Tibial nerve (tissue), 4 donors: ENCODE data around the gene MAPK9. TPM values are rescaled to one million over a fixed set of nuclear protein-coding genes. Genes with fewer than 3 reads are reported as not detected.

Source experiments
- DNase-seq, 2 donors: peaks; one replicate each; pipeline ENCODE4 v3.0.0-alpha.2; 2019; ENCODE audit warnings: low spot score in 2 of 2
- H3K27ac ChIP-seq, 4 donors: fragments of 200-600 bp; sonication (generic) in 3 of 4; one replicate each; pipeline ENCODE4 v1.5.1; 2017 to 2019; ENCODE audit warnings: mild to moderate bottlenecking in 1 of 4
- H3K27me3 ChIP-seq, 2 donors: fragments of 200-600 bp; sonication (generic) in 1 of 2; one replicate each; pipeline versions ENCODE4 v1.5.1 to v1.6.0; 2017 to 2019
- H3K36me3 ChIP-seq, 3 donors: fragments of 200-600 bp; sonication (generic); one replicate each; pipeline ENCODE4 v1.5.1; 2018 to 2019
- H3K4me1 ChIP-seq, 4 donors: fragments of 200-600 bp; sonication (generic) in 3 of 4; one replicate each; pipeline ENCODE4 v1.5.1; 2017 to 2019
- H3K4me3 ChIP-seq, 4 donors: fragments of 200-600 bp; sonication (generic) in 3 of 4; one replicate each; pipeline ENCODE4 v1.5.1; 2017 to 2019; ENCODE audit warnings: mild to moderate bottlenecking in 1 of 4, moderate library complexity in 1 of 4
- H3K9me3 ChIP-seq, 4 donors: fragments of 200-600 bp; sonication (generic) in 3 of 4; one replicate each; pipeline ENCODE4 v1.5.1; 2017 to 2019
- CTCF ChIP-seq, 5 experiments: fragments of 200-600 bp in 3 of 5; fragments of 450-650 bp in 2 of 5; sonication (generic) in 3 of 5; IDR thresholded peaks; one replicate each; pipeline ENCODE4 v1.5.1; 2016 to 2019; ENCODE audit warnings: antibody characterized with exemption in 5 of 5, mild to moderate bottlenecking in 3 of 5, moderate library complexity in 2 of 5
- EP300 ChIP-seq, 2 donors: sonication (generic); formaldehyde crosslinking; IDR thresholded peaks; one replicate each; pipeline ENCODE4 v1.6.1; 2017; ENCODE audit warnings: antibody characterized with exemption in 2 of 2, mild to moderate bottlenecking in 1 of 2
- POLR2A ChIP-seq, 2 donors: fragments of 450-650 bp; IDR thresholded peaks; one replicate each; pipeline ENCODE4 v1.6.1; 2017; ENCODE audit warnings: antibody characterized with exemption in 2 of 2, mild to moderate bottlenecking in 2 of 2, moderate library complexity in 2 of 2
- WGBS, 2 donors: methylation state at CpG; one replicate each; pipeline ENCODE4 v1.1.5; 2018; 5-methylcytosine and 5-hydroxymethylcytosine counted together
- total RNA-seq, 4 donors: library from RNA; depleted of rRNA; stranded (reverse); fragments of >200 nt; gene quantifications; one replicate each; pipeline ENCODE4 v1.1.0, GENCODE V29; 2016

MAPK9 gene
- total RNA-seq, 4 donors from 2014 or later, result 21.2 to 31.2 (median 27.5) TPM

GRCh38 chr5:180328296-180329137 lies 36.6 kb upstream of the MAPK9 start:
- Histone ChIP-seq H3K9me3 (no peaks in the 10 kb centered on the region), H3K27ac (no peak overlapping the region), H3K27me3 (no peaks in the 10 kb centered on the region), H3K4me1 (peaks cover 0 to 26% (median 5%) of the 10 kb centered on the region in 4 donors), H3K36me3 (peaks cover 0 to 45% (median 0%) of the 10 kb centered on the region in 3 donors), H3K4me3 (no peak overlapping the region)
- TF ChIP-seq CTCF (IDR thresholded peaks at IDR 0.05), result peak; percentile 58 to 73 (median 68)
- no peak for TF ChIP-seq POLR2A (IDR thresholded peaks at IDR 0.05)
- peak; percentile 76 to 81 for DNase-seq
- WGBS, 2 donors, result 71 to 82% methylated on average over 25 to 31 of the region's 31 CpGs

GRCh38 chr5:180326989-180327565 lies 35.2 kb upstream of the MAPK9 start:
- Histone ChIP-seq H3K27me3 (no peaks in the 10 kb centered on the region), H3K4me1 (peaks cover 0 to 24% (median 5%) of the 10 kb centered on the region in 4 donors), H3K9me3 (no peaks in the 10 kb centered on the region), H3K27ac (no peak overlapping the region), H3K4me3 (no peak overlapping the region), H3K36me3 (peaks cover 0 to 51% (median 0%) of the 10 kb centered on the region in 3 donors)
- TF ChIP-seq CTCF (IDR thresholded peaks at IDR 0.05) (no peak), POLR2A (IDR thresholded peaks at IDR 0.05) (no peak), EP300 (IDR thresholded peaks at IDR 0.05) (no peak)
- 78 to 80% methylated on average over 10 of the region's 10 CpGs for WGBS, 2 donors
- no peak for DNase-seq

DNA sequence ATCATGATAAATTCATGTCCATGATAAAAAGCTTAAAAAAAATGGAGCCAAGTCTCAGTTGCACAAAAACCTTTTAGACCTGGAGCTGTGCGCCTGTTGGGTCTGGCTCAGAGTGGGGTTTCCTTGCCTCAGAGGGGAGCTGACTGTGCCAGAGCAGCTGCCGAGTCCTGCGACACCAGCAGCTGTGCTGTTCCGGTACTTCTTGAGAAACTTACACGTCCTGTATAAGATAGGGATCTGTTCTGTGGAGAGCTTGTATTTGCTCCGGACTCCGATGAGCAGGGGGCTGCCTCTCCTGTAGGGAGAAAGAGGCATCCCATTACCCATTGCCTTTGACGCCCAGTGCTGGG lies 32.7 kb upstream of the MAPK9 start:
- WGBS, 2 donors, result 31 to 38% methylated on average over 8 of the region's 8 CpGs
- DNase-seq, result no peak
- H3K36me3 ChIP-seq, result peaks cover 0 to 62% (median 0%) of the 10 kb centered on the region in 3 donors
- no peaks in the 10 kb centered on the region for H3K27me3 ChIP-seq
- peak overlapping the region in 2 of 4 donors; percentile 13 to 57 for H3K27ac ChIP-seq
- no peak for TF ChIP-seq EP300 (IDR thresholded peaks at IDR 0.05)
- no peak for TF ChIP-seq POLR2A (IDR thresholded peaks at IDR 0.05)
- no peak for TF ChIP-seq CTCF (IDR thresholded peaks at IDR 0.05)
- no peaks in the 10 kb centered on the region for H3K9me3 ChIP-seq
- H3K4me1 ChIP-seq, result peaks cover 0 to 18% (median 3%) of the 10 kb centered on the region in 4 donors
- no peak overlapping the region for H3K4me3 ChIP-seq

DNA sequence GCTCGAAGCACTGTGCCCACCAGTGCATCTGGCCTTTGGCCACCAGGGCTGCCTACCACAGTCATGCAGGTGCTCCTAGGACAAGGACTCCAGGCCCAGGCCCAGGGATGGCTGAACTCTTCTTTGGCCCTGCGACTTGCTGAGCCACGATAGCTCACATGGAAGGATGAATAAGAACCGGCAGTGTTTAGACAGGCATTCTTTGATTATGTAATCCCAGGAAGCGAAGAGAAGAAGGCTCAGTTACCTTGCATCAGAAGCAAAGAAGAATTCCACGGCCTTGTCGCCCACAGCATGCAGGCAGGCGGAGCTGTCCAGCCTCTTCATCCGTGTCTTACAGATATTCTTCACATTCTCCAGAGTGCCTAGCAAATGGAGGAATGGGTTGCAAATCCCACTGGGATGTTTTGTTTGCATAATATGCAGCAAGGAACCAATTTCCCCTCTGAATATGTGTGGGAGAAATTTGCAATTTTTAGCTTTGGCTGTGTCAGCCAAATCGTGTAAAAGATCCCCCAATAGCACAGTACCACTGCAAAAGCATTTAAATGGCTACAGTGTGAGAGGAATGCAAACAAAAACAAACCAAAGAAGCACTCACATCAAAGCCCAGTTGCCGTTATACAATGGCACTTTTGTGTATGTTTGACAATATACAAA lies 32.2 kb upstream of the MAPK9 start:
- 30 to 36% methylated on average over 11 of the region's 11 CpGs for WGBS, 2 donors

More for the DNA sequence above, 32.2 kb upstream of the MAPK9 start:
- Histone ChIP-seq H3K27ac (peak overlapping the region in 1 of 4 donors; percentile 57), H3K4me1 (peaks cover 0 to 18% (median 3%) of the 10 kb centered on the region in 4 donors), H3K27me3 (no peaks in the 10 kb centered on the region), H3K36me3 (peaks cover 0 to 62% (median 0%) of the 10 kb centered on the region in 3 donors), H3K4me3 (no peak overlapping the region), H3K9me3 (no peaks in the 10 kb centered on the region)
- no peak for TF ChIP-seq EP300 (IDR thresholded peaks at IDR 0.05)
- TF ChIP-seq POLR2A (IDR thresholded peaks at IDR 0.05), result no peak
- no peak for TF ChIP-seq CTCF (IDR thresholded peaks at IDR 0.05)
- no peak for DNase-seq
